M059J (cell line): ENCODE measurements around the gene ZRANB2. TPM values are rescaled to one million over a fixed set of nuclear protein-coding genes. Genes with fewer than 3 reads are reported as not detected.

Experiments
- DNase-seq: peaks from one replicate; pipeline ENCODE4 v3.0.0-alpha.2; 2012; ENCODE audit warnings: low read depth
- total RNA-seq: library from RNA; depleted of rRNA; stranded (reverse); fragments of >200 nt; shearing (Covaris generic); gene quantifications from 2 replicates; pipeline ENCODE4 v1.2.3, GENCODE V29; 2014; rRNA removed

Gene ZRANB2
- total RNA-seq, 1 experiment from 2014 or later: 29.2 TPM

DNA sequence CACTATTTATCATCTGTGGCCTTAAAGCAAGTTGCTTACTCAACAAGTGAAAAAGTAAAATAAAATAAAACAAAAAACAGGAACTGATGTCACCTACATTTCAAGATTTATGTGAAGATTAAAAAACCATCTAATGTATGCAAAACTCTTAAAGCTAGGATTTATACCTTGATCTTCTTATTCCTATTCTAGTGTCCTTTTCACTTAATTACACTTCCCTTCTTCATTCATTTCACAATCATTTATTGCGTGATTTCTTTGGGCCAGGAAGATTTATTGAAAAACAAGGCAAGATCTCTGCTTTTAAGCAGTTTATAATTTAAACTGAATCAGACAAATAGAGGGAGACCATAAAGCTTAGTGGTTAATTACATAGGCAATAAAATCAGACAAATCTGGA is 51.9 kb downstream of the ZRANB2 start:
- DNase-seq: no peak

DNA sequence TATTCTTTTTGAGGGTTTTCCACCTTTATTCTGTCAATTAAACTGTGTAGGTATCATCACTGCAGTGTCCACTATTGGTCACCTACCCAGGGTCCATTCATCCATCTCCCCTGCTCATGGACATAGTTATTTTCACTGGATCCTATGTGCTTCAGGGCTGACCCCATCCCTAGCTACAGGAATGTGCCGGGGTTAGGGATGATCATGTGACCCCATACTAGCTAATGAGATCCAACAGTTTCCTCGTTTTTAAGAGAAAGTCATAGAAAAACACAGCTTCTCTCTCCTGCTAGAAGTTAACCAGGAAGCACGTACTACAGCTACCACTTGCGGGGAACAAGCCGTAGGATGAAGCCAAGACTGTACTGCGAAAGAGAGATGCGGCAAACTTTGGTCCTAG is 52.8 kb downstream of the ZRANB2 start:
- no peak for DNase-seq

- DNase-seq: no peak
Measured at GRCh38 chr1:71026093-71026492, 54.7 kb downstream of the ZRANB2 start.

DNA sequence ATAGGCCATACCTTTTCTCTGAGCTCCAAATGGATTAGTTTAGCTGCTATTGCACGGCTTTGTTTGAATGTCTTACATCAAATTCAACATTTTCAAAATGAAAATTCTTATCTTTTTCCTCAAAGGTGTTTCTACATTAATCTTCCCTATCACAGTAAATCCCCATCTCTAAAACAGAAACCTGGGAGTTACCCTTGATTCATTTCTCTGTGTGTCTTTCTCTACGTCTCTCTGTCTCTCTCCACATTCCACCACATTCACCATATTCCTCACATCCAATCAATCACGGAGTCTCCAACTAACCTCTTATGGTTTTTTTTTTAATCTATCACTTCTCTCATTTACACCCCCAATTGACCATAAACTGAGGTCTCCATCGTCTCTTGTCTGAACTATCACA is 57.3 kb downstream of the ZRANB2 start:
- no peak for DNase-seq

- DNase-seq: no peak
Measured at GRCh38 chr1:71019233-71019969, 61.4 kb downstream of the ZRANB2 start.

DNA sequence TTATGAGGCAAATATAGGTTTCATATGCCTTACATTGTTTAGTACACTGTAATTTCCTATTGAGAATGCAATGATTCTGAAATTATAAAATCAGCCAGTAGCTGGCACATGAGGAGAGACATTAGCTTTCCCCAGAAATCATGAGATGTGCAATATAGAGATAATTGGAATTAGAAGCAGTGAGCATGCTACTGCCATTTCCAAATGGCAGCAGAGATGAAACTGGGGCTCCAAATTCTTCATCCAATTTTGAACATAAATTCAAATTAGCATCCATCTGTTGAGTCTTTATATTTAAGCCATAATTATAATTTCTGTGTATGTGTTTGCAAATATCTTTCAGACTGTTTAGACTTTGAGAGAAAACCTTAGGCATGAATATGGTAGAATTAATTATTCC is 62.0 kb downstream of the ZRANB2 start:
- DNase-seq: no peak

GRCh38 chr1:71015745-71016144 is 65.1 kb downstream of the ZRANB2 start:
- peak; percentile 42 for DNase-seq

- DNase-seq: peak; percentile 66
Measured at GRCh38 chr1:71014178-71014579, 66.7 kb downstream of the ZRANB2 start.

Other genes starting within 250 kb of the ZRANB2 start
- 8.2 and 8.4 TPM in 2 replicates for gene PTGER3, start 33.2 kb downstream of the ZRANB2 start, total RNA-seq